Tongue (tissue), 2 donors: ENCODE measurements around the gene HBZ. TPM values are rescaled to one million over a fixed set of nuclear protein-coding genes. Genes with fewer than 3 reads are reported as not detected.
"Not testable (repeated sequence)": the region's sequence is repeated elsewhere in the genome, so short reads cannot be mapped to it uniquely, and the experiment has no call there.

Source experiments
- DNase-seq: peaks from one replicate; pipeline ENCODE4 v3.0.0-alpha.2; 2015
- total RNA-seq: library from RNA; depleted of rRNA; stranded (reverse); fragments of >200 nt; gene quantifications from one replicate; pipeline ENCODE4 v1.2.3, GENCODE V29; 2014

HBZ gene
- total RNA-seq = 6.7 TPM

GRCh38 chr16:152141-153128, at the start of gene HBZ:
TSS of gene HBZ (plus strand) at chr16:152644. CDS start at chr16:152910, 266 bp downstream.
- no peak for DNase-seq

- DNase-seq = no peak
These were observed 48.1 kb upstream of the HBZ start for GRCh38 chr16:104355-104754.

GRCh38 chr16:104928-105327, 47.5 kb upstream of the HBZ start:
- DNase-seq = no peak

- no peak for DNase-seq
These were observed 46.9 kb upstream of the HBZ start for GRCh38 chr16:105521-105920.

- peak; percentile 92 for DNase-seq
These were observed 45.7 kb upstream of the HBZ start for GRCh38 chr16:106623-107324.

GRCh38 chr16:112153-112840, 40.1 kb upstream of the HBZ start:
- DNase-seq = no peak

GRCh38 chr16:114327-114726, 38.1 kb upstream of the HBZ start:
- no peak for DNase-seq

- DNase-seq = no peak
These were observed 36.4 kb upstream of the HBZ start for GRCh38 chr16:116015-116414.

- DNase-seq = peak; percentile 73
These were observed 34.8 kb upstream of the HBZ start for GRCh38 chr16:117379-118365.

- DNase-seq = no peak
These were observed 33.6 kb upstream of the HBZ start for GRCh38 chr16:118857-119256.

GRCh38 chr16:119295-119694, 33.1 kb upstream of the HBZ start:
- no peak for DNase-seq

GRCh38 chr16:119835-120491, 32.5 kb upstream of the HBZ start:
- DNase-seq = no peak

GRCh38 chr16:120756-121155, 31.7 kb upstream of the HBZ start:
- DNase-seq = no peak

GRCh38 chr16:122361-122760, 30.1 kb upstream of the HBZ start:
- no peak for DNase-seq

- DNase-seq = not testable (repeated sequence)
These were observed 28.7 kb upstream of the HBZ start for GRCh38 chr16:123558-124350.

- DNase-seq = peak; percentile 59
These were observed 27.4 kb upstream of the HBZ start for GRCh38 chr16:125011-125410.

GRCh38 chr16:129075-129474, 23.4 kb upstream of the HBZ start:
- DNase-seq = no peak

GRCh38 chr16:130533-131173, 21.8 kb upstream of the HBZ start:
- no peak for DNase-seq

- no peak for DNase-seq
These were observed 20.3 kb upstream of the HBZ start for GRCh38 chr16:132120-132519.

- DNase-seq = no peak
These were observed 18.7 kb upstream of the HBZ start for GRCh38 chr16:133716-134115.
